WTC11 (cell line): ENCODE results near the gene NOL12. TPM values are rescaled to one million over a fixed set of nuclear protein-coding genes. Genes with fewer than 3 reads are reported as not detected.
A peak's percentile ranks its signal among the peaks of the same experiment; 100 is the strongest.

Experiments
- CREM ChIP-seq: sonication (generic); formaldehyde crosslinking; IDR thresholded peaks from 2 replicates; pipeline ENCODE4 v1.8.1; 2022; ENCODE audit warnings: mild to moderate bottlenecking, missing genetic modification reagents, moderate library complexity
- E2F4 ChIP-seq: sonication (generic); formaldehyde crosslinking; IDR thresholded peaks from 2 replicates; pipeline ENCODE4 v1.8.1; 2022; ENCODE audit warnings: low read depth, mild to moderate bottlenecking, moderate library complexity, missing genetic modification reagents, borderline replicate concordance
- ETV6 ChIP-seq: sonication (generic); formaldehyde crosslinking; IDR thresholded peaks from 2 replicates; pipeline ENCODE4 v1.8.1; 2022; ENCODE audit warnings: mild to moderate bottlenecking, missing genetic modification reagents
- FOXJ3 ChIP-seq: sonication (generic); formaldehyde crosslinking; IDR thresholded peaks from 2 replicates; pipeline ENCODE4 v1.9.0; 2021; ENCODE audit warnings: missing genetic modification reagents, mild to moderate bottlenecking, borderline replicate concordance
- GRHL2 ChIP-seq: fragments of 250-450 bp; sonication (Bioruptor Pico); IDR thresholded peaks from 2 replicates; pipeline ENCODE4 v1.8.0; 2022; ENCODE audit warnings: mild to moderate bottlenecking, moderate library complexity; ENCODE audit not compliant: insufficient replicate concordance, severe bottlenecking
- KAT7 ChIP-seq: sonication (generic); formaldehyde crosslinking; IDR thresholded peaks from 2 replicates; pipeline ENCODE4 v1.8.1; 2023; ENCODE audit warnings: missing genetic modification reagents, mild to moderate bottlenecking, borderline replicate concordance
- NR3C1 ChIP-seq: sonication (generic); formaldehyde crosslinking; conservative IDR thresholded peaks from 2 replicates; pipeline ENCODE4 v1.8.1; 2023; ENCODE audit warnings: low read depth, mild to moderate bottlenecking, missing genetic modification reagents
- OVOL2 ChIP-seq: fragments of 250-450 bp; sonication (Bioruptor Pico); IDR thresholded peaks from 2 replicates; pipeline ENCODE4 v1.9.0; 2021; ENCODE audit warnings: mild to moderate bottlenecking, borderline replicate concordance
- TEAD1 ChIP-seq: sonication (generic); formaldehyde crosslinking; IDR thresholded peaks from 2 replicates; pipeline ENCODE4 v1.8.0; 2022; ENCODE audit warnings: mild to moderate bottlenecking, missing genetic modification reagents
- ZNF219 ChIP-seq: sonication (generic); formaldehyde crosslinking; IDR thresholded peaks from 2 replicates; pipeline ENCODE4 v1.8.0; 2023; ENCODE audit warnings: missing genetic modification reagents, mild to moderate bottlenecking, borderline replicate concordance
- ZNF396 ChIP-seq: fragments of 250-450 bp; sonication (Bioruptor Pico); IDR thresholded peaks from 2 replicates; pipeline ENCODE4 v1.8.0; 2021; ENCODE audit warnings: mild to moderate bottlenecking, moderate library complexity, borderline replicate concordance
- ZNF423 ChIP-seq: fragments of 250-450 bp; sonication (Bioruptor Pico); IDR thresholded peaks from 2 replicates; pipeline ENCODE4 v2.1.2; 2022; ENCODE audit warnings: mild to moderate bottlenecking, moderate library complexity
- total RNA-seq: library from RNA; stranded (reverse); gene quantifications from 3 replicates; pipeline ENCODE4 v1.2.3, GENCODE V29; 2021
- TF ChIP-seq, protein P1 (sequence below): sonication (generic); formaldehyde crosslinking; conservative IDR thresholded peaks from 2 replicates; pipeline ENCODE4 v1.8.1; 2023; ENCODE audit warnings: mild to moderate bottlenecking, low read depth, missing genetic modification reagents, moderate library complexity
- TF ChIP-seq, protein P2 (sequence below): fragments of 250-450 bp; sonication (Bioruptor Pico); conservative IDR thresholded peaks from 2 replicates; pipeline ENCODE4 v1.9.0; 2021; ENCODE audit warnings: mild to moderate bottlenecking
- TF ChIP-seq, protein P3 (sequence below): sonication (generic); formaldehyde crosslinking; IDR thresholded peaks from 2 replicates; pipeline ENCODE4 v1.8.0; 2023; ENCODE audit warnings: missing genetic modification reagents, mild to moderate bottlenecking, borderline replicate concordance
- TF ChIP-seq, protein P4 (sequence below): sonication (generic); formaldehyde crosslinking; IDR thresholded peaks from 2 replicates; pipeline ENCODE4 v1.8.1; 2023; ENCODE audit warnings: mild to moderate bottlenecking, missing genetic modification reagents, moderate library complexity
- TF ChIP-seq, protein P5 (sequence below): fragments of 250-450 bp; sonication (Bioruptor Pico); IDR thresholded peaks from 2 replicates; pipeline ENCODE4 v1.9.0; 2021; ENCODE audit warnings: moderate library complexity, mild to moderate bottlenecking, inconsistent platforms, borderline replicate concordance
- TF ChIP-seq, protein P6 (sequence below): fragments of 250-450 bp; sonication (Bioruptor Pico); IDR thresholded peaks from 2 replicates; pipeline ENCODE4 v1.9.0; 2021; ENCODE audit warnings: mild to moderate bottlenecking

NOL12 gene
- total RNA-seq, 1 experiment from 2014 or later, result 24.9 TPM

DNA sequence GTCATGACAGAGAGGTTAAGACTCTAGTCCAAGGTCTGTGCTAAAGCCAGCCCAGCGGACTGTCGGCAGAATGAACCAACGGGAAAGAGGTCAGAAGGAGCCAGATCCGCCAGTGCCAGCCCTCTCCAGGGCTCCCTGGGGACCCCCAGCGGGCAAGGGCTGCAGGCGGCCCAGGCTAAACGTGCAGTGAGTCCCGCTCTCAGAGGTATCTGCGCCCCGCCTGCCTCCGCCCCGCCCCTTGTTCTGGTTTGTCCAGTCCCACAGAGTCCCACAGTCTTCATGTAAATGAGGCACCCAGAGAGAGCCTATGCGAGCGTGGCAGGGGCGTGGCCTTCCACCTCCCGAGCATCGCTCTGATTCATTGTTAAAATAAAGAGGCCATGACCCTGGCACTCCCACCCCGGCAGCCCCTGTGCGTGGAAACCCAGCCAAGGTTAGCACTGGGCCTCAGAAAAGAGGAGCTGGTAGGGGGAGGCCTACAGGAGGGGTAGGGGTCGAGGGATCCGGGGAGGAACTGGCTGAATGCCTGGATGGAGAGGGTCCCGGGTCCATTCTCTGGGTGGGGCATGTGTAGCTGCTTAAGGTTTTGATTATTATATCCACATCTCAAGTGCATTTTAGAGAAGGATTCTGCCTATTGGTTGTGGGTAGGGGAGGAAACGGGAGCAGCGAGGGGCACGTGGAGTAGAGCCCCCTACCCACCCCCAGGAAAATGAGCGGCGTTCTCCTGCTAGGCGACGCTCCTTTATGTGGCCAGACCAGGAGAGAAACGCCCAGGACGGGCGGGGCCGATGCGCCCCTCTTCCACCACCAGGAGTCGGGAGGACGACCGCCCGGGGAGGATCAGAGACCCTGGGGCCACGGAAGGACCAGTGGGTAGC lies 10.8 kb downstream of the NOL12 start, which contains the start of gene TRIOBP (continued):
- TF ChIP-seq, protein P1, sequence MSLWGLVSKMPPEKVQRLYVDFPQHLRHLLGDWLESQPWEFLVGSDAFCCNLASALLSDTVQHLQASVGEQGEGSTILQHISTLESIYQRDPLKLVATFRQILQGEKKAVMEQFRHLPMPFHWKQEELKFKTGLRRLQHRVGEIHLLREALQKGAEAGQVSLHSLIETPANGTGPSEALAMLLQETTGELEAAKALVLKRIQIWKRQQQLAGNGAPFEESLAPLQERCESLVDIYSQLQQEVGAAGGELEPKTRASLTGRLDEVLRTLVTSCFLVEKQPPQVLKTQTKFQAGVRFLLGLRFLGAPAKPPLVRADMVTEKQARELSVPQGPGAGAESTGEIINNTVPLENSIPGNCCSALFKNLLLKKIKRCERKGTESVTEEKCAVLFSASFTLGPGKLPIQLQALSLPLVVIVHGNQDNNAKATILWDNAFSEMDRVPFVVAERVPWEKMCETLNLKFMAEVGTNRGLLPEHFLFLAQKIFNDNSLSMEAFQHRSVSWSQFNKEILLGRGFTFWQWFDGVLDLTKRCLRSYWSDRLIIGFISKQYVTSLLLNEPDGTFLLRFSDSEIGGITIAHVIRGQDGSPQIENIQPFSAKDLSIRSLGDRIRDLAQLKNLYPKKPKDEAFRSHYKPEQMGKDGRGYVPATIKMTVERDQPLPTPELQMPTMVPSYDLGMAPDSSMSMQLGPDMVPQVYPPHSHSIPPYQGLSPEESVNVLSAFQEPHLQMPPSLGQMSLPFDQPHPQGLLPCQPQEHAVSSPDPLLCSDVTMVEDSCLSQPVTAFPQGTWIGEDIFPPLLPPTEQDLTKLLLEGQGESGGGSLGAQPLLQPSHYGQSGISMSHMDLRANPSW (CRISPR knock-in tag), result no peak
- TF ChIP-seq ETV6 (0 out of 2 replicates have a peak, but pooled peaks have one; percentile 40), GRHL2 (CRISPR knock-in tag) (no peak), ZNF219 (CRISPR knock-in tag) (no peak), CREM (CRISPR knock-in tag) (no peak), KAT7 (CRISPR knock-in tag) (no peak), E2F4 (CRISPR knock-in tag) (no peak), OVOL2 (no peak), FOXJ3 (no peak), ZNF396 (CRISPR knock-in tag) (no peak), TEAD1 (CRISPR knock-in tag) (peak; percentile 63), ZNF423 (CRISPR knock-in tag) (peak; percentile 96), NR3C1 (CRISPR knock-in tag) (no peak)
- TF ChIP-seq, protein P2, sequence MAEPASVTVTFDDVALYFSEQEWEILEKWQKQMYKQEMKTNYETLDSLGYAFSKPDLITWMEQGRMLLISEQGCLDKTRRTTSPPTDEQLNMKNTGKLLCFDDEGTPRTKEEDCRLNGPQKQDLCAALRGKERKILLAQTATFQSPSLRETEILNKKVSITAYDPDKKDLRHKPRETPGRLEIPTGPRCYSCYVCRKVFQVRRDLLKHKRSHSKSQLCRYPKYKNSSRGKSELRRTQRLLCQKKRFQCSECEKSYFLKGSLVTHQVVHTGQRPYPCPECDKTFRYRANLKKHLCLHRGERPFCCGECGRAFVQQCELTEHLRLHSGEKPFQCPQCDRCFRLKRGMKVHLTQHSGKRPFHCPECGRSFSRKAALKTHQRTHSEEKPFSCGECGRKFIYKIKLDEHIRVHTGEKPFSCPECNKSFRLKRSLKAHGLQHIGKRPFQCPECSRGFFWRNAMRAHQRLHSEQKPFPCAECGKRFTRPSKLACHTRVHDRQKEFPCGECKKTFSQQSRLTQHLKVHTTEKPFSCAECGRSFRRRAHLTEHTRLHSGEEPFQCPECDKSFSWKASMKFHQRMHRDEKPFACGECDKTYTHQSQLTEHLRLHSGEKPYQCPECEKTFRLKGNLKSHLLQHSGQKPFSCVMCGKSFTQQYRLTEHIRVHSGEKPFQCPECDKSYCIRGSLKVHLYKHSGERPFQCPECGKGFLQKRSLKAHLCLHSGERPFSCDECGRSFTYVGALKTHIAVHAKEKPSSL (CRISPR knock-in tag), result no peak
- TF ChIP-seq, protein P3, sequence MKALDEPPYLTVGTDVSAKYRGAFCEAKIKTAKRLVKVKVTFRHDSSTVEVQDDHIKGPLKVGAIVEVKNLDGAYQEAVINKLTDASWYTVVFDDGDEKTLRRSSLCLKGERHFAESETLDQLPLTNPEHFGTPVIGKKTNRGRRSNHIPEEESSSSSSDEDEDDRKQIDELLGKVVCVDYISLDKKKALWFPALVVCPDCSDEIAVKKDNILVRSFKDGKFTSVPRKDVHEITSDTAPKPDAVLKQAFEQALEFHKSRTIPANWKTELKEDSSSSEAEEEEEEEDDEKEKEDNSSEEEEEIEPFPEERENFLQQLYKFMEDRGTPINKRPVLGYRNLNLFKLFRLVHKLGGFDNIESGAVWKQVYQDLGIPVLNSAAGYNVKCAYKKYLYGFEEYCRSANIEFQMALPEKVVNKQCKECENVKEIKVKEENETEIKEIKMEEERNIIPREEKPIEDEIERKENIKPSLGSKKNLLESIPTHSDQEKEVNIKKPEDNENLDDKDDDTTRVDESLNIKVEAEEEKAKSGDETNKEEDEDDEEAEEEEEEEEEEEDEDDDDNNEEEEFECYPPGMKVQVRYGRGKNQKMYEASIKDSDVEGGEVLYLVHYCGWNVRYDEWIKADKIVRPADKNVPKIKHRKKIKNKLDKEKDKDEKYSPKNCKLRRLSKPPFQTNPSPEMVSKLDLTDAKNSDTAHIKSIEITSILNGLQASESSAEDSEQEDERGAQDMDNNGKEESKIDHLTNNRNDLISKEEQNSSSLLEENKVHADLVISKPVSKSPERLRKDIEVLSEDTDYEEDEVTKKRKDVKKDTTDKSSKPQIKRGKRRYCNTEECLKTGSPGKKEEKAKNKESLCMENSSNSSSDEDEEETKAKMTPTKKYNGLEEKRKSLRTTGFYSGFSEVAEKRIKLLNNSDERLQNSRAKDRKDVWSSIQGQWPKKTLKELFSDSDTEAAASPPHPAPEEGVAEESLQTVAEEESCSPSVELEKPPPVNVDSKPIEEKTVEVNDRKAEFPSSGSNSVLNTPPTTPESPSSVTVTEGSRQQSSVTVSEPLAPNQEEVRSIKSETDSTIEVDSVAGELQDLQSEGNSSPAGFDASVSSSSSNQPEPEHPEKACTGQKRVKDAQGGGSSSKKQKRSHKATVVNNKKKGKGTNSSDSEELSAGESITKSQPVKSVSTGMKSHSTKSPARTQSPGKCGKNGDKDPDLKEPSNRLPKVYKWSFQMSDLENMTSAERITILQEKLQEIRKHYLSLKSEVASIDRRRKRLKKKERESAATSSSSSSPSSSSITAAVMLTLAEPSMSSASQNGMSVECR (CRISPR knock-in tag), result no peak
- TF ChIP-seq, protein P4, sequence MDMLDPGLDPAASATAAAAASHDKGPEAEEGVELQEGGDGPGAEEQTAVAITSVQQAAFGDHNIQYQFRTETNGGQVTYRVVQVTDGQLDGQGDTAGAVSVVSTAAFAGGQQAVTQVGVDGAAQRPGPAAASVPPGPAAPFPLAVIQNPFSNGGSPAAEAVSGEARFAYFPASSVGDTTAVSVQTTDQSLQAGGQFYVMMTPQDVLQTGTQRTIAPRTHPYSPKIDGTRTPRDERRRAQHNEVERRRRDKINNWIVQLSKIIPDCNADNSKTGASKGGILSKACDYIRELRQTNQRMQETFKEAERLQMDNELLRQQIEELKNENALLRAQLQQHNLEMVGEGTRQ (CRISPR knock-in tag), result no peak
- TF ChIP-seq, protein P5, sequence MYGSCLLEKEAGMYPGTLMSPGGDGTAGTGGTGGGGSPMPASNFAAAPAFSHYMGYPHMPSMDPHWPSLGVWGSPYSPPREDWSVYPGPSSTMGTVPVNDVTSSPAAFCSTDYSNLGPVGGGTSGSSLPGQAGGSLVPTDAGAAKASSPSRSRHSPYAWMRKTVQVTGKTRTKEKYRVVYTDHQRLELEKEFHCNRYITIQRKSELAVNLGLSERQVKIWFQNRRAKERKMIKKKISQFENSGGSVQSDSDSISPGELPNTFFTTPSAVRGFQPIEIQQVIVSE (CRISPR knock-in tag), result no peak
- TF ChIP-seq, protein P6, sequence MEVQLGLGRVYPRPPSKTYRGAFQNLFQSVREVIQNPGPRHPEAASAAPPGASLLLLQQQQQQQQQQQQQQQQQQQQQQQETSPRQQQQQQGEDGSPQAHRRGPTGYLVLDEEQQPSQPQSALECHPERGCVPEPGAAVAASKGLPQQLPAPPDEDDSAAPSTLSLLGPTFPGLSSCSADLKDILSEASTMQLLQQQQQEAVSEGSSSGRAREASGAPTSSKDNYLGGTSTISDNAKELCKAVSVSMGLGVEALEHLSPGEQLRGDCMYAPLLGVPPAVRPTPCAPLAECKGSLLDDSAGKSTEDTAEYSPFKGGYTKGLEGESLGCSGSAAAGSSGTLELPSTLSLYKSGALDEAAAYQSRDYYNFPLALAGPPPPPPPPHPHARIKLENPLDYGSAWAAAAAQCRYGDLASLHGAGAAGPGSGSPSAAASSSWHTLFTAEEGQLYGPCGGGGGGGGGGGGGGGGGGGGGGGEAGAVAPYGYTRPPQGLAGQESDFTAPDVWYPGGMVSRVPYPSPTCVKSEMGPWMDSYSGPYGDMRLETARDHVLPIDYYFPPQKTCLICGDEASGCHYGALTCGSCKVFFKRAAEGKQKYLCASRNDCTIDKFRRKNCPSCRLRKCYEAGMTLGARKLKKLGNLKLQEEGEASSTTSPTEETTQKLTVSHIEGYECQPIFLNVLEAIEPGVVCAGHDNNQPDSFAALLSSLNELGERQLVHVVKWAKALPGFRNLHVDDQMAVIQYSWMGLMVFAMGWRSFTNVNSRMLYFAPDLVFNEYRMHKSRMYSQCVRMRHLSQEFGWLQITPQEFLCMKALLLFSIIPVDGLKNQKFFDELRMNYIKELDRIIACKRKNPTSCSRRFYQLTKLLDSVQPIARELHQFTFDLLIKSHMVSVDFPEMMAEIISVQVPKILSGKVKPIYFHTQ, result no peak
